HG02884 (cell line): ENCODE measurements around the gene NUDT16L1.
"Not testable (repeated sequence)": the region's sequence is repeated elsewhere in the genome, so short reads cannot be mapped to it uniquely, and the experiment has no call there.

Experiments used
- ATAC-seq: cut with Tn5 transposase; IDR thresholded peaks from one replicate; pipeline ENCODE4 v1.9.1; 2021; ENCODE audit warnings: mild to moderate bottlenecking, moderate library complexity; ENCODE audit not compliant: unreplicated experiment

NUDT16L1 gene

DNA sequence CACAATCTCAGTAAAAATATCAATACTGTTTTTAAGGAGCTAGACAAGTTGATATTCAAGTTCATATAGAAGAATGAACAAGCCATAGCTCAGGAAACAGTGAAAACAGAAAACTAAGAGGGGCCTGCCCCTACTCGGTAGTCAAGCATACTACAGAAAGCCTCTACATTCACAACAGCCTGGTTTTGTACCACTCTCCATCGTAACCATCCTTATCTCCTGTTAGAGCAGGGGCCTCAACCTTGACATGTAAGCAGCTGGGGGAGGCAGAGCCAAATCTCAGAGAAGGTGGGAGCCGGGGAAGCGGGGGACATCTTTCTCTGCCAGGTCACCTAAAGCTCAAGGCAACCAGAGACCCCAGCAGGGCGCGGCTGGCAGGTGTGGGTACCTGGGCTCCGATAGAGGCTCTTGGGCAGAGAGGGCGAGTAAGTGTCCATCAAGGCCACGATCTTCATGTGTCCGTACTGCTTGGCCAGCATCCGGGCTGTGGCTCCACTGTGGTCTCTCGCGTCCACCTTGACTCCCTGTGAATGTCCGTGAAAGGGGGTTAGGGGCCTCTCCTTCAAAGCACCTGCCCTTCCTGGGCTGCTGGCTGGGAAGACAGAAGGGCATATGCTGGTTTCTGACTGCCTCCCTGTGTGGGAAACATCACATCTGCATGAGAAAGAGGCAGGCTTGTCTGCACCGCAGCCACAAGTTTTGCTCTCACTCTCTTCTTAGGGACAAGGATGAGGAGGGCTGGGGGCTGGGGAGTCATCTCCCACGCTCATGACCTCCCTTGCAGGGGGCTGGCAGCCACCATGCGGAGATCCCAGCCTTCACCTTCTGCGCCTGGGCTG lies 20.5 kb downstream of the NUDT16L1 start:
- no peak for ATAC-seq

DNA sequence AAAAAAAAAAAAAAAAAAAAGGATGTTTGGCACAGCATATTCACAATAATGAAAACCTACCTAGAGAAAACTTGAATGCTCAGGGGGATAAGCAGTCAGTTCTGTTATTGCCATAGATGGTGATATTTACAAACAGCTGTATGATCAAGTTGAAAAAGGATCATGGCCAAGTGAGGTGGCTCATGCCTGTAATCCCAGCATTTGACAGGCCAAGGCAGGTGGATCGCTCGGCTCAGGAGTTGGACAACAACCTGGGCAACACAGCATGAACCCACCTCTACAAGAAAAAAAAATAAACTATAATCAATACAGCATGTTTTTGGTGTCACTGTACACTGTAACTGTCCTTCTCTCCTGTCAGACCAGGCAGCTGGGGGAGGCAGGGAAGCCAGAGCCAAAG lies 21.6 kb downstream of the NUDT16L1 start:
- ATAC-seq = no peak

DNA sequence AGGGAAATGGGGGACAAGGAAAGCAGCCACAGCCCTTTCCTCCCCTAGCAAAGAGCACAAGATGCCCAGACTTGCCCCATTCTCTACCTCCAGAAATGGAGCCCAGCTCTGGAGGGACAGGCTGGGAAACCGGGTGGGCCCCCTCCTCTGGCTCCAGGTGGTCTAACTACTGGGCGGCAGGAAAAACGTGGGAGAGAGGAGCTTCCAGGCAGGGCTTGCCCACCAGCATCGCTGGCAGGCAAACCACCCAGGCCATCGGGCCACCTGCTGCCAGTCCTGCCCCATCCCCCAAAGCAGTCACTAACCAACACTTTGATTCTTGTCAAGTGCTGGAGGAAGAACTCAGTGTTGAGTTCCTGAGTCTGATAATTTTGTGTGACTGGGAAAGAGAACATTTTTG lies 25.1 kb downstream of the NUDT16L1 start:
- no peak for ATAC-seq

DNA sequence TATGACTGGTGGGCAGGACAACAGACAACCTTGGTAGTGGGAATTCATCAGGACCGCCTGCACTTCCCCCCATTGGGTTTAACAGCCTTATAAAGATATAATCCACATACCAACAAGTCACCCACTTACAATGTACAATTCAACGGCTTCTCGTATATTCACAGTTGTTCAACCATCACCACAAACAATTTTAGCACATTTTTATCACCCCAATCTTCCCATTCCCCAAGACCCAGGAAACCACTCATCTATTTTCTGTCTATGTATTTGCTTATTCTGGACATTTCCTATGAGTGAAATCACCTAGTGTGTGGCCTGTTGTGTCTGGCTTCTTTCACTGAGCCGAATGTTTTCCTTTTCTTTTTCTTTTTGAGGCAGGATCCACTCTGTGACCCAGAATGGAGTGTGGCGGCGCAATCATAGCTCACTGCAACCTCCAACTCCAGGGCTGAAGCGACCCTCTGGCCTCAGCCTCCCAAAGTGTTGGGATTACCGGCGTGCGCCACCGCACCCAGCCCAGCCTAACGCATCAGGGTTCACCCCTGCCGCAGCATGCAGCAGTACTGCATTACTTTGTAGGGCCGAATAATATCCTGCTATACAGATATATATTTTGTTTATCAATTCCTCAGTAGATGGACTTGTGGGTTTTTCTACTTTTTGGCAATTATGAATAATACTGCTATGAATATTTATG lies 29.9 kb downstream of the NUDT16L1 start:
- ATAC-seq = no peak

DNA sequence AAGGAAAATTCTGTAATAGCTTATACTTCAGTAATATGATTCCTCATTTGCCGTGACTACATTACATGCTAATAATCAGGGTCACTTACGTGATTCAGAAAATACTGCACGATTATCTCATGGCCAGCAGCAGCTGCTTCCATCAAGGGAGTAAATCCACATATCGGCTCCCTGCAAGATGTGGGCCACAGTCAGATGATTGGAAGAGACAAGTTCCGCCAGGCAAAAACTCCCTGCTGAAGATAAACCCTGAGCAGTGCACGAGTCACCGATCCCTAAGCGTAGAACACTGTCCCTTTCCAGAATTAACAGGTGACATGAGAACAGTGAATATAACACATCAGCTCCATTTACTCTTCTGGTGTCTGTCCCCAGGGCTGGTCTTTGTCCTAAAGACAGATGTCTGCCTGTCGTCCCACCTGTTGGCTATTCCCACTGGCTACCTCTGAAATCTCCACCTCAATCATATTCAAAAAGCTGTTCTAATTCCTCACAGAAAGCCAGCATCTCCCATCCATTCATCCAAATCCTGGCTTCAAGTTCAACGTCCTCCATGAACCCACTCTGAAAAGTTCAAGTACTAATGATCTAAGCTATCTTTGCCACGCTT lies 31.4 kb downstream of the NUDT16L1 start:
- no peak for ATAC-seq

DNA sequence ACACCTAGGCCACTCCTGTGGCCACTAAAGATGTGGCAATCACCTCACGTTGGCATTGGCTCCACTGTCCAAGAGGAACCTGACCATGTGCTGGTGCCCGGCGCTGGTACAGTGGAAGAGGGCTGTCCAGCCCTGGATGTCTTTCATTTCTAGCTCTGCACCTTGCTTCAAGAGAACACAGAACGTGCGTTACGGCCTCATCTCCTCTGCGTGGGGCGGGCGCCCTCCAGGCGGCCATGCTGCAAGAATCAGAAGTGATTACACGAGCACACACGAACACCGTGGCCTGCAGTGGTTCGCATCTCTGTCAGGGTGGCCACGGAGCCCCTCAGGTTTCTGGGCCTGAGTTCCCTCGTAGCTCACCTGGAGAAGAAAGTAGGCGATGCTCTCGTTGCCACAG lies 33.3 kb downstream of the NUDT16L1 start:
- ATAC-seq = no peak

DNA sequence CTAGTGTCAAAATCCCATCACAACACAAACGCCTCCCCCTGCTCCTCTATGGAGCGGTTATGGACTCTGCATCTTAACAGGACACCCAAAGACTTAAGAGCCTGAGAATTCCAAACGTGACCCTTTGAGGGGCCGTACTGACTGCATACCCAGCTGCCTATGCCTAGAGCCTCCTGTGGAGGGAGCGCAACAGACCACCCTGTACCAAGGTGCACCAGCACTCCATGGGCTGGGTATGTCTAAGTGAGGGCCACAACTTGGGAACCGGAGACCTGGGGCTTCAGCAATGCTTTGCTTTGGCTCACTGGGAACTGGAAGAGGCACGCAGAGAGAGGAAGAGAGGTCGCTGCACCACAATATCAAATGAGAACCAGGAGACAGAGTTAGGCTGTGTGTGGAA lies 35.3 kb downstream of the NUDT16L1 start:
- no peak for ATAC-seq

DNA sequence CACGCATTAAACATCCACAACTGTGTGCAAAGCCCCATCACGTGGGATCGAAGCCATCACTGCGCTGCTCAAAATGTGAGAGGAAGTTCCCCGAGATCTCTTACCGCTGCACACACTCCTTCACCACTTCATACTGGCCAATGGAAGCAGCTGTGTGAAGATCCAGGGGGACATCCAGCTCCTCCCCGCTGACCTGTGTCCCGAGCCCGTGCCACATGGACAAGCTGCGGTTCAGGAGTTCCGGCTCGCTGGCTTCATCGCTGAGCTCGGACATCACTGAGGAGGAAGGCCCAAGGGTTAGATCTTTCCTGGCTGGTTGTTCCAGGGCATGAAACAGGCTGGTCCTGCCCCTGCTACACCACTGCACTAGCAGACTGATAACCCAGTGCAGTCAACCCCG lies 36.5 kb downstream of the NUDT16L1 start:
- no peak for ATAC-seq

DNA sequence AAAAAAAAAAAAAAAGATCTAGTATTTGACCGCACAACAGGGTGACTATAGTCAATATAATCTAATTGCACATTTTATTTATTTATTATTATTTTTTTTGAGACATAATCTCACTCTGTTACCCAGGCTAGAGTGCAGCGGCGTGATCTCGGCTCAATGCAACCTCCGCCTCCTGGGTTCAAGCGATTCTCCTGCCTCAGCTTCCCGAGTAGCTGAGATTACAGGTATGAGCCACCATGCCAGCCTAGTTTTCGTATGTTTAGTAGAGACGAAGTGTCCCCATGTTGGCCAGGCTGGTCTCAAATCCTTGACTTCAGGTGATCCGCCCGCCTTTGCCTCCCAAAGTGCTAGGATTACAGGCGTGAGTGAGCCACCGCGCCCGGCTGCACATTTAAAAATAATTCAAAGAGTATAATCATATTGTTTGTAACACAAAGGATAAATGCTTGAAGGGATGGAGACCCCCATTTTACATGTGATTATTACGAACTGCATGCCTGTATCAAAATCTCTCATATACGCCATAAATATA lies 39.9 kb downstream of the NUDT16L1 start:
- ATAC-seq = no peak

DNA sequence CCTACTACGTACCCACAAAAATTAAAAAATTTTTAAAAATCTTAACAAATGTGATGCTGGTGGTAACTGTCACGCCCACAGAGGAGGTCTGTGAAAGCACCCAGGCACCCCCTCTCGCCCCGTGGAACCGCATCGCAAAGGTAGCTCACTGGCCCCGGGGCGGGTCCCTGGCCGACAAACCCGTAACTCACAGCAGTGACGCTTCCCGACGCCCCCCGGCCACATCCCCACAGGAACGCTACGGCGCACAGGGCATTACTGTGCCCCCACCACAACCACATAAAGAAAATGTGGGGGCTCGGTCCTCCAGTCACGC lies 40.3 kb downstream of the NUDT16L1 start:
- peak; percentile 2 for ATAC-seq

DNA sequence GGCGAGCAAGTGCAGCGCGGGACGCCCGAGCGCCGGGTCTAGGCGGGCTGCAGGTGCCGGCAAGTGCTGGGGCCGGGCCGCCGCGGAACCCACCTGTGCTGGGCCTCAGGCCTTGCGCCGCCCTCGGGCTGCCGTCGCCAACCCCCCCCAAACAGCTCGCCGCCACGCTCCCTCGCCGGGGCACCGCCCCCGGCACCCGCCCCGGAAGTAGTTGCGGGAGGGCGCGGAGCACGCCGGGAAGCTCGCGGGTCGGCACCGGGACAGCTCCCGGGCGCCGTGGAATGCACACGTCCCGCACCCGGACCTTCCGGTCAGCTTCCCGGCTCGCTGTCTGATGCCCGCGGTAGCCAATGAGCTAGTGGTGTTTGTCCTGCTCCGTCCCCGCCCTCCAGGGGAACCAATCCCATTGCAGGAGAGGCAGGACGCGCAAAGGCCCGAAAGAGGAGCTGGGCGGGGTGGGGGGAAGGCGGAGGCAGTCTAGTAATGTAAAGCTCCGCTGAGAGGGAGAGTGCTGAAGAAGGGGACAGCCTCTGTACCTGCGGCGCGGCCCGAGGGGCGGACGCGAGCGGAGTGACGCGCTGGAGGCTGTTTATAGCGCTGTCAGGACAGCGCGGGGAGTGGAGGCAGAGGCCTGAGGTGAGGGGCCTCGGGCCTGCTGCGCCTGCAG lies 40.8 kb downstream of the NUDT16L1 start, which contains the start of the genes ANKS3 and DNAAF8:
Gene ANKS3 (minus strand): TSS at position 209 of the 667 bp plus-strand sequence. CDS start 4,122 bp downstream, outside the sequence.
Gene DNAAF8 (plus strand): TSS at position 475 of the 667 bp plus-strand sequence. CDS start 1,978 bp downstream, outside the sequence.
- peak; percentile 68 for ATAC-seq

DNA sequence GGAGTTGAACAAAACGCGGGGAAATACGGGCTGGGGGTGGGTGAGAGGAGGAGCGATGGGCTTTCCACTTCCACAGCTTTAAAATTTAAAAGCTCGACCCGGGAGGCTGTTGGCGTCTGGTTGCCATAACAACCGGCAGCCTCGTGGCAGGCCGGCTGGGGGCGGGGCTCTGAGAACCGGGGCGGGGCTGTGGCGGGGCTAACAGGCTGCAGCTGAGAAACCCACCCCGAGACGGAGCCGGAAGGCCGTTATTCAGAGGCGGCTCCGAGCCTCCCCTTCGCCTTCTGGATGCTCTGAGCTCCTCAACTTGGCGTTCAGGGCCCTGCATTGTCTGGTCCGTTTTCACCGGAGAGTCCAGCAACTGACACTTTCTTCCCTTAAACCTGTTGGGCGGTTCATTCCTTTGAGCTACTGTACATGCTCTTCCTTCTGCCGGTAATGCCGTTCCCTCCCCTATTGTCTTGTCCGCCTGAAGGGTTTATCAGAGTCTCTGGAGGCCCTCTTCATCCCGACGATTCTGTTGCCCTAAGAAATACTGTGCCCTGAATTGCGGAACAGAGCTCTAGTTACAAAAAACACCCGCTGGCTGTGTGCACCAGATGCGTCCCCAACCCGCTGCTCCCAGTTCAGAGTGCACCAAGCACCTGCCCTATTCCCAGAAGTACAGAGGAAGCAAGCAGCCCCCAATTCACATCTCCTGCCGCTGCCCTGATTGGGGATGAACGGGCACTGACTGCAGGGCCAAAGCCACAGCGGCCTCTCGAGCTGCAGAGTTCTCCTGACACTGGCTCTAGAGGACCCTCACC lies 41.6 kb downstream of the NUDT16L1 start:
- ATAC-seq = peak; percentile 66

DNA sequence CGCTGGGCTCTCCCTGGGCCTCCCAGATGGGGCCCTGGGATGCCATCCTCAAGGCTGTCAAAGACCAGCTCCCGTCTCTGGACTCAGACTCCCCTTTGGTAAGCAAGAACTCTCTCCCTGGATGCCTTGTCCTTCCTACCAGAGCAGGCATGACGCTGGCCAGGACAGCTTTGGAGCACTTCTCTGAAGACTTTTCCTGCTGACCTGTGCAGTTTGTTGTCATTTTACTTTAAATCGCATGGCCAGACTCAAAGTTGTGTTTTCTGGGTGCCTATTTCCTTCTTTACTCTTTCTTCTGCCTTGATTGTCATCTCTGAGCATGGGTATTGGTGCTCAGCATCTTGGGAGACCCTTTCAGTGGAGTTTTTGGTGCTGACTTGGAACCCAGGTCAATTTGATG lies 43.2 kb downstream of the NUDT16L1 start:
- no peak for ATAC-seq

DNA sequence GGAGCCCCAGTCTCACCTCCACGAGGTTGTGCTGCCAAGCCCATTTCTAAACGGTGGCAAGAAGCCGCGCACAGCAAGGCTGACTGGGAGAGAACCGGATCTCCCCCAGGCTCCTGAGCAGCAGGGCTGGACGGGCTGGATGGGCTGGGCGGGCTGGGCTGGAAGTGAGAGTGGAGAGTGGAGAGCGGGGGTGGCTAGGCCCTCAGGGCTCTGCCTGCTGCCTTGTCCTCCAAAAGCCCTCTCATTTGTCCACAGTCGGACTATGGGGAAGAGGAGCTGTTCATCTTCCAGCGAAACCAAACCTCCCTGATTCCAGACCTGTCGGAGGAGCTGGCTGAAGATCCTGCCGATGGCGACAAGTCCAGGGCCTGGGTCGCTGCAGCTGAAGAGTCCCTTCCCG lies 44.2 kb downstream of the NUDT16L1 start:
- ATAC-seq = no peak

DNA sequence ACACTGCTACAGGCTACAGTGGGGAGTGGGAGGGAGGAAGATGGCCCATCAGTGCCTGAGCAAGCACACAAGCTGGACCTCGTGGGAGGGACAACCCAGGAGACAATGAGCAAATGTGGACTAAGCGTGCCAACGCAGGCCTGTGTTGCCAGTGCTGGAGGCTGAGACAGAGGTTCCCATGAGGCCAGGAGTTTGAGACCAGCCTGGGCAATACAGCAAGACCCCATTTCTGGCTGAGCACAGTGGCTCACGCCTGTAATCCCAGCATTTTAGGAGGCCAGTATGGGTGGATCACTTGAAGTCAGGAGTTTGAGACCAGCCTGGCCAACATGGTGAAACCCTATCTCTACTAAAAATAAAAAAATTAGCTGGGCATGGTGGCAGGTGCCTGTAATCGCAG lies 45.0 kb downstream of the NUDT16L1 start:
- ATAC-seq = not testable (repeated sequence)

DNA sequence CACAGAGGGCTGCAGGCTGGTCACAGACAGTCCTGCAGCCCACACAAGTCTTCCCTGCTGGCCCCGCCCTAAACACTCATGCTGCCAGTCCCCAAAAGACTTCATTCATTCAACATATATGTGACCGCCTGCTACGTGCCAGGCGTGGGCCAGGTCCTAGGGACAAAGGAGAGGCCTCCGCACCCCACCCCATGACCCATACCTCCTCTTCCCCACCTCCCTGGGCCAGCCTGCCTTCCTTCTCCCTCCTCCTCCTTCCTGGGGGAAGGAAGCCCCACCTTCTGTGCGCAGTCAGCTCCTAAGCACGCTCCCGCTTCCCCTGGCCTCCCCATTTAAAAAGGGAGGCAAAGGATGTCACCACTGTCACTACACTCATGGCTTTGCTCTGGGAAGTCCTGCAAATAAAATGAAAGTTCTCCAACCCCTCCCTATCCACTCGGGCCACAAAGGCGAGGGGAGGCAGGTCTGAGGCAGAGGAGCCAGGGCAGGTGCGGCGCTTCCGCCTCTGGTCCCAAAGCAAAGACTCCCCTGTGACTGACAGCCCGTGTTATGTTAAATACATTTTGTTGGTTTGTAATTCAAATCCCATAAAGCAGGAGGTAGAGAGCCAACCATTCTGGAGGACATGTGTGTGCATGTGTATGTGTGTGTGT lies 50.0 kb downstream of the NUDT16L1 start:
- ATAC-seq = no peak

DNA sequence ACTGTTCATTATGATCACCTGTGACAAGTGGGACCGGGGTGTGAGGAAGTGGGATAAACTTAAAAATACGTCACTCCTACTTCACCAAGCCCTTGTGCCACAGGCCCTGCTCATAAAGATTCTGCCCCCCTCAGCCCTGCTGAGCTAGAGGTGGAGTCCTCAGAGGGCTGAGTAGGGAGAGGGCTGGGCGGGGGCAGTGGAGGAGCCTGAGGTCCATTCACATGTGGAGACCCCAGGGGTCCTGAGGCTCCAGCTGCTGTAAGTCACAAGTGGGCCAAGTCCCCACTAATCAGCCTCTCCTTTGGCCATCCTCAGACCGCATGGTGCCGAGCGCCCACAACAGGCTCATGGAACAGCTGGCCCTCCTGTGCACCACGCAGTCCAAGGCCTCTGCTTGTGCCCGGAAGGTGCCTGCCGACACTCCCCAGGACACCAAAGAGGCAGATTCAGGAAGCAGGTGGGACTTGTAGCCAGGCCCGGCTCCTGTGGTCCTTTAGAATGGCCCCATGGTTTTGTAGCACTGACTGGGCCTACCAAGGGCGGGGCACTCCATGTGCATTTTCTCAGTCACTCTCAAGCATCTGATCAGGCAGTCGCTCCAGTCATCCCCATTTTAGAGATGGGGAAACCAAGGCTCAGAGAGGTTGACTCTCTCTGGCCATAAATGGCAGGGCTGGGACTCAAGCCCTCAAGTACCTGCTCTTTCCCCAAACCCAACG lies 51.4 kb downstream of the NUDT16L1 start:
- no peak for ATAC-seq

DNA sequence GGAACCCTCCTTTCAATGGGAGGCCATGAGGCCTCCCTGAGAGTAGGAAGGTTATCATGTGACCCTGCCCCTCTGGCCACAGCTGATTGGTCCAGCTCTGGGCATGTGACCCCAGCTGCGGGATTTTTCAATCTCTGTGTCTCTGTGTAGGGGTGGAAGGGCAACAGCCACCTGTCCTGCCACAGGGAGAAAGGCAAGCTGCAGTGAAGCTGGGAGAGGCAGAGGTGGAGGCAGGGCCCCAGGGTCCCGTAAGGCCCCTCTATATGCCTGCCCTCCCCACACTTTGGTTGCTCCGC lies 51.9 kb downstream of the NUDT16L1 start:
- no peak for ATAC-seq
